HG03439 (cell line): ENCODE results near the gene RAP1A.
A peak's percentile ranks its signal among the peaks of the same experiment; 100 is the strongest.

Source experiments
- ATAC-seq: cut with Tn5 transposase; IDR thresholded peaks from one replicate; pipeline ENCODE4 v1.9.1; 2021; ENCODE audit warnings: mild to moderate bottlenecking, moderate library complexity; ENCODE audit not compliant: unreplicated experiment

The RAP1A gene

DNA sequence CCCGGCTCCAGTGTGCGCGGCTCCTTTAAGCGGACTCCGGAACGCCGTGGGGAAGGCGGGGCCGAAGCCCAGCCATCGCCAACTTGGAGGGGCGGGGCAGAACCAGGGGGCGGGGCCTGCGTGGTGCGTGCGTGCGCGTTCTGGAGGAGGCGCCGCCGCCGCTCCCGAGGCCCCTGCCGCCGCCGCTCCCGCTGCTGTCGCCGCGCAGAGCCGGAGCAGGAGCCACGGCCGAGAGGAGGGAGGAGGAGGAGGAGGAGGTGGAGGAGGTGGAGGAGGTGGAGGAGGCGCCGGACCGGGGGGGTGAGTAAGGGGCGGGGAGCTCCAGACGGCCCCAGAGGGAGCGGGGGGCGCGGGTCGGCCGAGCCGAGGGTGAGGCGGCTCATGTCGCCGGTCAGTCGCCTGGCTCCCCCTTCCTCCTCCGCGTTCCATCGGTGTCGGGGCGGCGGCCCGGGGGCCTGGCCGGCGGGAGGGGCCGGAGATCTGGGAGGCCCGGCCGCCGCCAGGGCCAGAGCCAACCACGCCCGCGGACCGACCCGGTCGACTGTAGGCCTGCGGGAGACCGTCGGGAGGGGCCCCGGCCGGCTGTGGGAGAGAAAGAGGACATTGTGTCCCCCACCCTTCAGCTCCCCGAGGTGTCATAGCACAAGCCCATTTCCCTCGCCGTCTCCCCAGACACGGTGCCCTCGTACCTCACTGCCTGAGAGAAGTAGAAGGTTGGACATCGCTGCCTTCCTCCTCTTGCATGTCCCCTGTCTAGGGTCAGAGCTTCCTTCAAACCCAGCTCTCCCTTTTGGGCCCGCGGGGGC lies at the start of gene RAP1A:
RAP1A (plus strand) TSS at position 155 of the 806 bp plus-strand sequence. CDS start 71,572 bp downstream, outside the sequence.
- peak; percentile 64 for ATAC-seq

DNA sequence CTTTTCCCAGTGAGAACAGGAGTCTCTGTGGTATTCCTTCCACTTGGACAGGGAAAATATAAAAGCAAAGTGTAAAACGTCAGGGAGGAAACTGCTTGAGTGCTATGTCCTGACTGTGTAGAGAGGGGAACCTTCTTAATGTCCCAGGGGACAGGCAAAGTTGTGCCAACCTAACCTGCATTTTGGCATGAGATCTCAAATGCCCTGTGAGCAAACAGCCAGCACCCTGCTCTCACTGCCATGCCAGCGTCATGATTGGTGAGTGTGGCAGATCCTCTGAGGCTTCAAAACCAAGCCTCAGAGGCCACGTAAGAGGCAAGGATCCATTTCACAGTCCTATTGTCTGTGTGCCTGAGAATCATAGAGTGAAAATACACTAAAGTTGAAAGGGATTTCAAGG lies 49.7 kb upstream of the RAP1A start:
- no peak for ATAC-seq

DNA sequence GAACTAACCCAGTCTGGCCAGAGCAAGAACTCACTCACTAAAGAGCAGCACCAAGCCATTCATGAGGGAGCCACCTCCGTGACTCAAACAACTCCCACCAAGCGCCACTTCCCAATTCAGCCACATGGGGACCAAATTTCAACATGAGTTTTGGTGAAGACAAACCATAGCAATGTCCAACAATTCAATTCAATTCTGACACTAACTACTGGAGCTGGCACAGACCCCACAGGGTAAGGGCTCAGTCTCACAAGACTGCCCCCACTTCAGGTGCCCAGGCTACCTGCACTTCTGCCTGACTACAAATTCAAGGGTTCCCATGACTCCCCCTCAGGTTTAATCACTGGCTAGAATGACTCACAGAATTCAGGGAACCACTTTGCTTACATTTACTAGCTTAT lies 48.8 kb upstream of the RAP1A start:
- ATAC-seq, result no peak

DNA sequence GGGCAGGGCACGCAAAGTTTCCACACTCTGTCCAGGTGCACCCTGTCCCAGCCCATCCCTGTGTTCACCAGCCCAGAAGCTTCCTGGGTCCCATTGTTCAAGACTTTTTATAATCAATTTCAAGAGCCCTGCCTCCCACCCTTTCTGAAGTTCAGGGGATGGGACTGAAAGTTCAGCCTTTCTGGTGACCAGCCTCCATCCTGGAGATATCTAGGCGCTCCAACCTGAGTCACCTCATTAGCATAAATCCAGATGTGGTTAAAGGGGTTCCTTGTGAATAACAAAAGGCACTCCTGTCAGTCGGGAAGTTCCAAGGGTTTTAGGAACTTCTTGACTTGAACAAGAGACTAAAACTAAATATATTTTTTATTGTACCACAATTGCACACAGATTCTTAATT lies 48.4 kb upstream of the RAP1A start:
- ATAC-seq, result no peak

DNA sequence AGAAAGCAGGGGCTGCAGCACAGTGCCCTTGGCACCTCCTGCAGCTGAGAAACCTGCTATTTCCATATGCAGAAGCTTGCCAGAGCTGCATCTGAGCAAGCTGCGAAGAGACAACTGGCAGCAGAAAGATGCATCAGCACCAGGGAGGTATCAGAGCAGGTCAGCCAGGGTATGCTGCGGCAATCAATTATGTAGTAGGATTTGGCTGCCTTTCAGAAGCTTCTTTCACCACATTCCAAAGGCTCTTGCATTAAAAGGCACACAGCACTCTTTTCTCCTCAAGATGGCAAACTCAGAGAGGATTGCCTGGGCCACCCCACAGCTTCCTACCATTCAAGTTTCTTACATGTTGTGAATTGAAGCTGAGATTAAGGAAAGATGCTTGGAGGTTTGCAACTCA lies 47.6 kb upstream of the RAP1A start:
- no peak for ATAC-seq

GRCh38 chr1:111576547-111576946 lies 43.0 kb upstream of the RAP1A start:
- ATAC-seq, result no peak

- no peak for ATAC-seq
Measured at GRCh38 chr1:111577814-111578213, 41.8 kb upstream of the RAP1A start.

DNA sequence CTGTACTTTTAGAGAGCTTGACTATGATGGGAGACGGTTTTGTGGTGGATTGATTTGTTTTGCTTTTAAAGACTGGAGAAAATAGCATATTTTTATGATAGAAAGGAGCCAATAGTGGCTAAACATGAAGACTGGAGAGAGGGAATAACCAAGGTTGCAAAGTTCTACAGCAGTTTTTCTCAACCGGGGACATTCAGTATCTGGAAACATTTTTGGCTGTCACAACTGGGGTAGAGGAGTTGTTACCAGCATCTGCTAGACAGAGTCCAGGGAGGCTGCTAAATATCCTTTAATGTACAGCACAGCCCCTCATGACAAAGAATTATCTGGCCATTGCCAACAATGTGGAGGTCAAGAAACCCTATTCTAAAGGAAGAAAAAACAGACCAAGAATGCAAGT lies 38.4 kb upstream of the RAP1A start:
- ATAC-seq, result no peak

DNA sequence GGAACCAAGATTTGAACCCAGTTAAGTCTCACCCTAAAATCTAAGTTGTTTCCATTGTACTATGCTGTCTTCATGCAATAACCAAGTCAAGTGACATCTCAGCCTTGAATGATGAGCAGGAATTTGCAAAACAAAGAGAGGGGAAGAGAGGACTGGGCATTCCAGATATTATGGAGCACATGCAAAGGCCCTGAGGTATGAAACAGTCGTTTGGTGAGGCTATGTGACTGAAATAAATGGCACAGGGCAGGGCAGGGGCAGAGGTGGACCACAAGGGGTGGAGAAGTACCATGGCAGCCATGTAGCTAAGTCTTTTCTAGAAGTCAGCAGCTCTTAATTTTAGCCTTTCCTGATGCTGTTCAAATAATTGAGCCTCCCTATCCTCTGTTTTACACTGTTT lies 37.6 kb upstream of the RAP1A start:
- ATAC-seq, result no peak

- no peak for ATAC-seq
Measured at GRCh38 chr1:111582644-111583618, 36.7 kb upstream of the RAP1A start.

DNA sequence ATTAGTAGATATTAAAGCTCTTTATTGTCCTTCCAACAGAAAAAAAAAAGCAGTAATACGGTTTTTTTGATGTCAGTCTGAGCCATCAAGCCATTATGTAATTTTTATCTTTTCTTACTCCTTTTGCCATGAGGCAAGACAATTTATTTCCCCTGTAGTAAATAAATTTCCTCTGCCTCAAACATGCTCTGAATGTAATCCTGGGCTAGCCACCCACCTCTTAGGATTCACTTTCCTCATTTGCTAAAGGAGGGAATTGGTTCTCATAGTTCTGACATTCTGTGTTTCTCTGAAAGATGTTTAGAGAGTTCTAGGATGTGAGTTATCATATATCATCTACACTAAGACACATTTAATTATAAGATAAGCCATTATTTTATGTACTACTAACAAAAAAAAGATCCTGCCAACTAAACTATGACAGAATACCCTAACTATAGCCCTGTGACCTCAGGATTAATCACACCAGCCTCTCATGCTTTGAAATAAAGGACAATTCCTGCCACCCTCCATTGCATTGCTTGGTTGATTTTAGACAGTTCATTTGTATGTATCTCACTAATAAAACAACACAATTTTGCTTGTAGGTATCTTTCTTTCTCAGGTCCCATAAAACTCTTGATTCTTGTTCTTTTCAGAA lies 34.0 kb upstream of the RAP1A start:
- no peak for ATAC-seq

DNA sequence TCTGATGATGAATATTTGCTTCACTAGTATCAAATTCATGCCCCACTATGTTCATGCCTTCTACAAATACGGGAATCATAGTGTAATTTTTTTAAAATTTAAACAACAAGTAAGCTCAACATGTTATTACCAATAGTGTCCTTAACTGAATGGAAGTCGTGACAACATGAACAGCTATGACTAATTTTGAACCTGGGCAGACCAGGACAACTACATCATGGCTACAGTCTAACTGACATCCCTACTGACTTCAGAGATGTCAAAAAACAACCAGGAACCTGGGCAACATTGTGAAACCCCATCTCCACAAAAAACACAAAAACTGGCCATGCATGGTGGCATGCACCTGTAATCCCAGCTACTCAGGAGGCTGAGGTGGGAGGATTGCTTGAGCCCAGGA lies 33.5 kb upstream of the RAP1A start:
- ATAC-seq, result no peak

- ATAC-seq, result no peak
Measured at GRCh38 chr1:111587509-111588174, 31.9 kb upstream of the RAP1A start.

GRCh38 chr1:111591937-111592336 lies 27.7 kb upstream of the RAP1A start:
- ATAC-seq, result no peak

- peak; percentile 82 for ATAC-seq
Measured at GRCh38 chr1:111592389-111593361, 26.9 kb upstream of the RAP1A start.

DNA sequence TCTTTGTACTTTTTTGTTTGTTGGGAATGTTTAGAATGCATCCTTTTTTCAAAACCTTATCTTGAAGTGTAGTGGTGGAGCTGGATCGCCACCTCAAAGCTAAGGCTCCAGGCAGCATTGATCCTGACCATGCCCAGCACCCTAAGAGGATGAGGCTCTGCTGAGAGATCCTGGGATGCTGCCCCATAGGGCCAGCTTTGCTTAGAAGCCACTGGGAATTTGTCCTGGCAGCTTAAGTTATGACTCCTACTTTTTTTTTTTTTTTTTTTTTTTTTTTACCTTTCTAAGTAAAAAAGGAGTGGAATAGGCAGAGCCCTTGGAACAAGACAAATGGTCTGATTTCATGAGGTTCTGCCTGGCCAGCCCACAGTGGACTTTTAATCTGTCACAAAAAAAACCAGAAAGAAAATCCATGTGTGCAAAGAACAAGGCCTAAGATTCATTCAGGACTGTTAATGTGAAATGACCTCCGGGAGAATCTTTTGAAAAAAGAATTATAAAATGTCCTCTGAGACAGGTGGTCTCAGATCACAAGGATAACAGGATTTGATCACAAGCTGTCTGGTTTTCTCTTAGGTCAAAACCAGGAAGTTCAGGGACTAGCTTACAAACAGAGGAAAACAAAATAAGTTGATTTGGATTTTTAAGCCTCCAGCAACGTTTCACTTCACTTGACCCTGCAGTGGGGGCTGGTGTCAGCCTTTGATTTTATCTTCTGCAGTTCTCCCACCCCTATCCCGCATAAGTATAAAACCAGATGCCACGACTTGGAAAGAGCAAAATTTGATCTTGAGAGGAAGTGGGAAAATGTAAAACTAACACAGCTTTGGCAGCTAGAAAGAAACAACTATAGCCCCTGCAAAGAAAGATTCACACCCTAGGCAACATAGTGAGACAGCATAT lies 25.9 kb upstream of the RAP1A start:
- ATAC-seq, result no peak

DNA sequence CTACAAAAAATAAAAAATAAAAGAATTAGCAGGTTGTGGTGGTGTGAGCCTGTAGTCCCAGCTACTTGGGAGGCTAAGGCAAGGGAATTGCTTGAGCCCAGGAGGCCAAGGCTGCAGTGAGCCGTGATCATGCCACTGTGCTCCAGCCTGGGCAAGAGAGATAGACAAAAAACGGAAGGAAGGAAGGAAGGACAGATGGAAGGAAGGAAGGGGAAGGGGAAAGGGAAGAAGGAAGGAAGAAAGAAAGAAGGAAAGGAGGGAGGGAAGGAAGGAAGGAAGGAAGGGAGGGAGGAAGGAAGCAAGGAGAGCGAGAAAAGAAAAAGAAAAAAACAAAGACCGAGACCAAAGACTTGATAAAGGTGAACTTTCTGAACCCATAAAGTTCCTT lies 25.3 kb upstream of the RAP1A start:
- no peak for ATAC-seq

GRCh38 chr1:111595807-111596206 lies 23.8 kb upstream of the RAP1A start:
- ATAC-seq, result no peak

GRCh38 chr1:111596499-111596898 lies 23.1 kb upstream of the RAP1A start:
- no peak for ATAC-seq
